Left lung (tissue), 10 donors: ENCODE data around the gene SLC35B3. TPM values are rescaled to one million over a fixed set of nuclear protein-coding genes. Genes with fewer than 3 reads are reported as not detected.

ENCODE experiments used
- ATAC-seq: fragments of 200-7000 bp; cut with Tn5 transposase; one replicate; pipeline ENCODE4 v1.9.1; 2020; ENCODE audit warnings: moderate library complexity
- DNase-seq, 4 donors: peaks; one replicate each; pipeline ENCODE4 v3.0.0-alpha.2; 2013 to 2020
- H3K27ac ChIP-seq, 2 donors: fragments of 200-600 bp; sonication (generic) in 1 of 2; one replicate each; pipeline versions ENCODE4 v1.5.0 to v1.8.0; 2020 to 2021
- H3K27me3 ChIP-seq, 2 donors: fragments of 200-600 bp; sonication (generic) in 1 of 2; one replicate each; pipeline versions ENCODE4 v1.5.0 to v1.8.0; 2020 to 2021
- H3K36me3 ChIP-seq, 2 donors: fragments of 200-600 bp; sonication (generic) in 1 of 2; one replicate each; pipeline versions ENCODE4 v1.5.0 to v1.8.0; 2020 to 2021
- H3K4me1 ChIP-seq, 2 donors: fragments of 200-600 bp; one replicate each; pipeline ENCODE4 v1.8.0; 2021
- H3K4me3 ChIP-seq, 2 donors: fragments of 200-600 bp; sonication (generic) in 1 of 2; one replicate each; pipeline versions ENCODE4 v1.5.0 to v1.8.0; 2020 to 2021; ENCODE audit warnings: mild to moderate bottlenecking in 1 of 2
- H3K9me3 ChIP-seq, 2 donors: fragments of 200-600 bp; sonication (generic) in 1 of 2; one replicate each; pipeline versions ENCODE4 v1.5.0 to v1.8.0; 2020 to 2021
- intact Hi-C, 2 donors: fragments of 100-400 bp; cut with DNase I; formaldehyde crosslinking; loops; one replicate each; pipeline versions ENCODE4 v1.11.2 to v1.14.2; 2022
- polyA plus RNA-seq, 6 donors: library from polyadenylated mRNA; unstranded; fragments of 120-200 nt; gene quantifications; one replicate each; pipeline ENCODE4 v1.2.1, GENCODE V29; 2013; ENCODE audit not compliant: insufficient read length in 6 of 6
- total RNA-seq, 2 donors: library from RNA; stranded (reverse); fragmentation: NEBNext Ultra II Directional; extraction: Animal tissue kit (Norgen Biotek cat#: 25700); gene quantifications; one replicate each; pipeline ENCODE4 v1.2.1, GENCODE V29; 2021
- TF ChIP-seq, protein P1 (sequence below), 2 donors: fragments of 200-600 bp; sonication (generic) in 1 of 2; IDR thresholded peaks; one replicate each; pipeline versions ENCODE4 v1.5.0 to v1.8.0; 2021; ENCODE audit warnings: antibody characterized with exemption in 2 of 2
- donor health status: DM: no; HTN: yes; CAD: no.
- donor health status: DM: no; HTN: no; CAD: no.

Gene SLC35B3
- total and polyA plus RNA-seq, 8 donors: 21.6 to 33.7 (median 31.2) TPM

DNA sequence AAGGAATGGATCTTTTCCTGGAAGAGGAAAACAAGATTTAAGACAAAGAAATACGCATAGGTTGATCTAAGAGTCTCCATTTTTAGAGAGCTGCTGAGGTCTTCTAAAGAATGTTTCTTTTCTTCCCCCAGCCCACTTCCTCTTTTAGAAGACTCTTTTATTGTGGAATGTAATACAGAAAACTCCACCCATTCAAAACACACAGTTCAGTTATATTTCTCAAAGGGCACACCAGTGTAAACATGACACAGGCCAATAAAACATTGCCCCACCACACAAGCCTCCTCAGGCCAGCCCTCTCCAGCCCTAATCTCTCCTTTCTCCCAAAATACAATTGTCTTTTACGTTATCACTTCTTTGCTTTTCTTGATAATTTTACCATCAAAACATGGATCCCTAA, 42.8 kb downstream of the SLC35B3 start:
- ATAC-seq (no peak), DNase-seq (no peak)
- no peaks in the 10 kb centered on the region for H3K9me3 ChIP-seq
- intact Hi-C loops: no loop called here
- H3K4me3 ChIP-seq: no peak overlapping the region
- no peaks in the 10 kb centered on the region for H3K27me3 ChIP-seq
- TF ChIP-seq, protein P1, sequence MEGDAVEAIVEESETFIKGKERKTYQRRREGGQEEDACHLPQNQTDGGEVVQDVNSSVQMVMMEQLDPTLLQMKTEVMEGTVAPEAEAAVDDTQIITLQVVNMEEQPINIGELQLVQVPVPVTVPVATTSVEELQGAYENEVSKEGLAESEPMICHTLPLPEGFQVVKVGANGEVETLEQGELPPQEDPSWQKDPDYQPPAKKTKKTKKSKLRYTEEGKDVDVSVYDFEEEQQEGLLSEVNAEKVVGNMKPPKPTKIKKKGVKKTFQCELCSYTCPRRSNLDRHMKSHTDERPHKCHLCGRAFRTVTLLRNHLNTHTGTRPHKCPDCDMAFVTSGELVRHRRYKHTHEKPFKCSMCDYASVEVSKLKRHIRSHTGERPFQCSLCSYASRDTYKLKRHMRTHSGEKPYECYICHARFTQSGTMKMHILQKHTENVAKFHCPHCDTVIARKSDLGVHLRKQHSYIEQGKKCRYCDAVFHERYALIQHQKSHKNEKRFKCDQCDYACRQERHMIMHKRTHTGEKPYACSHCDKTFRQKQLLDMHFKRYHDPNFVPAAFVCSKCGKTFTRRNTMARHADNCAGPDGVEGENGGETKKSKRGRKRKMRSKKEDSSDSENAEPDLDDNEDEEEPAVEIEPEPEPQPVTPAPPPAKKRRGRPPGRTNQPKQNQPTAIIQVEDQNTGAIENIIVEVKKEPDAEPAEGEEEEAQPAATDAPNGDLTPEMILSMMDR (IDR thresholded peaks at IDR 0.05): no peak
- no peak overlapping the region for H3K27ac ChIP-seq
- H3K4me1 ChIP-seq: no peaks in the 10 kb centered on the region
- no peaks in the 10 kb centered on the region for H3K36me3 ChIP-seq

DNA sequence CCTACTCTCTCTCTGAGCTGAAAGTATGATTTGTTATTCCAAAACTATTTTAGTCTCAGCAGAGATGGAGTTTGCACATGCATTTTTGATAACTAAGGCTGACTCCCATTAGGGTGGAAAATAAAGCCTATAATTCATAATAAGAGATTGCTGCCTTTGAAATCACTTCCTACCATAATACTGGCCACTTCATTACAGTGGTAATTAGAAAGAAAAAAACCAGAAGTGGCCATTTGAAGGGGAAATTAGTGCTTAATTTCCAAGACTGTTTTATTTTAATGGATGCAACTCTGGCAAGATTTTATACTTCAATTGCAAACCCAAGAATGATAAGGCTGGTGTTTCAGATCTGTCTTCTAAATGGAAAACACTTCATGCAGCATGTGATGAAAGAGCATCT, 43.4 kb downstream of the SLC35B3 start:
- Histone ChIP-seq H3K9me3 (no peaks in the 10 kb centered on the region), H3K4me3 (no peak overlapping the region), H3K27ac (no peak overlapping the region), H3K36me3 (no peaks in the 10 kb centered on the region), H3K27me3 (no peaks in the 10 kb centered on the region), H3K4me1 (no peaks in the 10 kb centered on the region)
- intact Hi-C loops: no loop called here
- TF ChIP-seq, protein P1 (IDR thresholded peaks at IDR 0.05): no peak
- no peak for ATAC-seq
- no peak for DNase-seq

DNA sequence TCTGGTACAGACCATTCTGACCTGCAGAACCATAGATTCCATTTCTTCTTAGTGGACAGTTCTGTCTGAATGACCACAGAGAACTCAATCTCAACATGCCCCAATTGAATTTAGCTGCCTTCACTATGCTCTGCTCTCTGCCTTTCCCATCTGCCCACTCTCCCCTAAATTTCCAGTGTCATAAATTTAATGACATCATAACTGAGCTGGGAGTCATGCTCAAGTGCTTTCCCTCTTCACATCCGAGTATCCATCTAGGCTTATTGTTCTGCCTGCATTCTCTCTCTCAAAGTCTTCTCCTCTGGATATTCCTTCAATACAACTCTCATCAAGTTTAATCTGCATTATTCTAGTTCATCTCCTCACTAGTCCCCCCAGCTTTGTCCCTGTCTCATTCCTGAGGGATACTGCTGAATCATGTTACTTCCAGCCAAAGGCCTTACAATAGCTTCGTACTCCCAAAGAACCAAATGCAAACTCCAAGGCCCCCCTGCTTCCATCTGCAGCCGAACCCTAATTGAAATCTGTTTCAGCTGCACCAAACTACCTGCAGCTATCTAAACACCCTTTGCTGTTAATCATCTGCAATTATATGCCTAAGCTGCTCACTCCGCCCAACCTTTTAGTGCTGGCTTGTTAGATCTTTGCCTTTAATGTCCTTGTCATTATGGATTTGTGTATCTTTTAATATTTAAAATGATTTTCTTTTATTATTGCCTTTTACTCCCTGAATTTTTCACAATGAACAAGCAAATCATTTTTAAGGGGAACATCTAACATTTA, 46.1 kb downstream of the SLC35B3 start:
- H3K9me3 ChIP-seq: no peaks in the 10 kb centered on the region
- H3K27me3 ChIP-seq: no peaks in the 10 kb centered on the region
- DNase-seq (no peak), ATAC-seq (no peak)
- no peaks in the 10 kb centered on the region for H3K36me3 ChIP-seq
- no peak overlapping the region for H3K27ac ChIP-seq
- H3K4me1 ChIP-seq: no peaks in the 10 kb centered on the region
- intact Hi-C loops: no loop called here
- TF ChIP-seq, protein P1 (IDR thresholded peaks at IDR 0.05): no peak
- no peak overlapping the region for H3K4me3 ChIP-seq

DNA sequence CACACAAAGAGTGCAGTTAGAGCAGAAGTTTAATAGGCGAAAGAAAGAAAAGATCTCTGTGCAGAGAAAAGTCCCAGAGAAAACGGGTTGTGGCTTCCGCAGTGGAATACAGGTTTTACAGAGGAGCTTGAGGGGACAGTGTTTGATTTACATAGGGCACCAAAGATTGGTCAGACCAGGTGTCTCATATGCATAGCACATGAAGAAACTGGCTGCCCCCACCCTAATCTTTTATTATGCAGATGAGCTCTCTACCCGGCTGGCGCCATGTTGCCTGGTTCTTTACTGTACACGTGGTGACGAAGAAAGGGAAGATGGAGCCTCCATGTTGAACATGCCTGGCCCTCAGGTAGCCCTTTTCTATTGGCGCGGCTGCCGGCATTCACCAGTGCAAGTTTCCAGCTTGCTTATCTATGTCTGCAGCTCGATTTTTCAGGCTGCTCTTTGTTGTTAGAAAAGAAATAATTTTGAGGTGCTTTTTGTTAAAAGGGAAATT, 47.4 kb downstream of the SLC35B3 start:
- H3K4me1 ChIP-seq: no peaks in the 10 kb centered on the region
- intact Hi-C loops: no loop called here
- H3K36me3 ChIP-seq: no peaks in the 10 kb centered on the region
- no peak overlapping the region for H3K27ac ChIP-seq
- no peaks in the 10 kb centered on the region for H3K27me3 ChIP-seq
- no peak for ATAC-seq
- peak in 1 of 4 donors; percentile 41 for DNase-seq
- H3K4me3 ChIP-seq: no peak overlapping the region
- TF ChIP-seq, protein P1 (IDR thresholded peaks at IDR 0.05): no peak
- no peaks in the 10 kb centered on the region for H3K9me3 ChIP-seq

DNA sequence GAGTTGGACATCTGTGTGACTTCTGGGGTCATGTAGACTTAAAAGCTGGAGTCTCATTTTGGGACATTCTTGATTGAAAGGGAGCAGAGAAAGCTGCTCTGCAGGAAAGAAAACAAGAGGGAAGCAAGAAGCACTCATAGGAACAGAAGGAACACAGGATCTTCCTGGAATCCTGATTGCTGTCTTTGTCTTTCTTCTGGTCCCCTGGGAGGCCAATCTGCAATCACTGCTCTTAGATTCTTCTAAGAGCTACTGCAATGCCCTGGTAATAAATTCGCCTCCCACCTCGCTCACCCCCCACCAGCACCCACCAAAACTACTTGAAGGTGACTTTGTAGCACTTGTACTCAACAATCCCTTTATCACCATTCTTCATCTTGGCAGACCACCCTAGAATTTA, 51.8 kb downstream of the SLC35B3 start:
- H3K36me3 ChIP-seq: no peaks in the 10 kb centered on the region
- ATAC-seq (no peak), DNase-seq (no peak)
- H3K4me1 ChIP-seq: no peaks in the 10 kb centered on the region
- TF ChIP-seq, protein P1 (IDR thresholded peaks at IDR 0.05): no peak
- H3K27me3 ChIP-seq: no peaks in the 10 kb centered on the region
- H3K4me3 ChIP-seq: no peak overlapping the region
- no peaks in the 10 kb centered on the region for H3K9me3 ChIP-seq
- H3K27ac ChIP-seq: no peak overlapping the region
- intact Hi-C loops: no loop called here
